Measurements from ENCODE around the gene RMDN2.
A peak's percentile ranks its signal among the peaks of the same experiment; 100 is the strongest.

RMDN2 gene

DNA sequence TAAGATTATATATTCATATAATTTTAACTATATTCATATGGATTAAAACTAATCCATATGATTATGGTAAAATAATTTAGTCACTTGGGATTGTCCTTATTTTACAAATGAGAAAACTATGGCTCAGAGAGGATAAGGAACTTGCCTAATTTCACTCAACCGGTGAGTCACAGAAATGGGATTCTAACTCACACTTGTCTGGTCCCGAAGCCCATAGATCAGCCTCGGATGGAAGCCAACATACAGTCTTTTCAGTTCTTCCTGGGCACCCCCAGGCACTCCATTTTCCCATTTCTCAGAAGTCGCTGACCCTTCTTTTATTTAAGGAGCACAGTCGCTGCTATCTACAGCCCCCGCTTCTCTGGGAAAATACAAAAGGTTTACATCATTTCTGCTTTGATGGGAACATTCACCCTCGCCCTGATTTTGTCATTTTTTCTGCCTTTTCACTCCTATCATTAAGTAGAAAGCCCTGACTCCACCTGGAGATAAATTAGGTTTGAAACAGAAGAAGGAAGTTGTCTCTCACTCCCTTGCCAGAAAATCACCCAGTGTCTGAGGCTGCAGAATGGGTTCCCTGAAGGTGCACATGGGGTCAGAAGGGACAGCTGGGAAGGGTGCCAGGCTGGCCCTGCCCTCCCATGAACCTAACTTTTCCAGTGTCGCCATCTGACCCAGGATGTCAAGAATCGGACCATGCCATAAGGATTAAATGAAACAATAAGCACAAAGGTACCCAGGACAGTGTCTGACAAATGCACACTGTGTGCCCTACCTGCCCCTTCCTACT, 114.2 kb downstream of the RMDN2 start:
- DNase-seq (ENCODE audit: low read depth), result peak; percentile 6

DNA sequence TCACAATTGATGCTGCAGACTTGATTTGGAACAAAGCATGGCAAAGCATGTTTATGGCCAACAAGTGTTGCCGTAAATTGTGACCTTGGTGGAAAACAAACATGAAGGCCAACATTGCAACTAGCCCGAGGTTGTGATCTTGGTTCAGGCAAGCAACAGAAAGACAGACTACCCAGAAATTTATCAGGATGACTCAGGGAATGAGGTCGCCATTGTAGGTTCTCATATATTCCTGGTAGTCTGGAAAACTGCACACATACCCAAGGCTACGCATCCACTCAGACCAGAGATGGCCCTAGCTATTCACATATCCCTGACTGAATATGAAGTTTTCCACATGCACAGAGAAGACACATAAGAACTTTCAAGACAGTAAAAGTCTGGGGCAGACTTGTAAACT, 120.7 kb downstream of the RMDN2 start:
- no peak for DNase-seq (ENCODE audit: low read depth)

DNA sequence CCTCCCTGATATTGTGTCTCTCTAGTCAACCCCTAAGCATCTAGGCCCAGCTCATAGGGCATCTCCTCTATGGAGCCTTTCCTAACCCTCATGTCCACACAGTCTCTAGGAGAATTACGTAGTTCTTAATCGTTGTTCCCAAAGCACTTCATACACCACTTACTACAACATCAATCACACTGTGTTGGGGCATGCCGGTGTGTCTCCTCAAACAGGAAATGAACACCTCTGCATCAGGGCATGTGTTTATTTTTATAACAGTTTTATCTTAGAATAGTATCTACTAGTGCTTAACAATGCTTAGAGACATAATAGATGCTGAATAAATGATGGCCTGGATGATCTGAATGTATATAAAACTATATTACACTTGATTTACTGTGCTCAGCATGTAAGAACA, 131.1 kb downstream of the RMDN2 start:
- no peak for DNase-seq (ENCODE audit: low read depth)

DNA sequence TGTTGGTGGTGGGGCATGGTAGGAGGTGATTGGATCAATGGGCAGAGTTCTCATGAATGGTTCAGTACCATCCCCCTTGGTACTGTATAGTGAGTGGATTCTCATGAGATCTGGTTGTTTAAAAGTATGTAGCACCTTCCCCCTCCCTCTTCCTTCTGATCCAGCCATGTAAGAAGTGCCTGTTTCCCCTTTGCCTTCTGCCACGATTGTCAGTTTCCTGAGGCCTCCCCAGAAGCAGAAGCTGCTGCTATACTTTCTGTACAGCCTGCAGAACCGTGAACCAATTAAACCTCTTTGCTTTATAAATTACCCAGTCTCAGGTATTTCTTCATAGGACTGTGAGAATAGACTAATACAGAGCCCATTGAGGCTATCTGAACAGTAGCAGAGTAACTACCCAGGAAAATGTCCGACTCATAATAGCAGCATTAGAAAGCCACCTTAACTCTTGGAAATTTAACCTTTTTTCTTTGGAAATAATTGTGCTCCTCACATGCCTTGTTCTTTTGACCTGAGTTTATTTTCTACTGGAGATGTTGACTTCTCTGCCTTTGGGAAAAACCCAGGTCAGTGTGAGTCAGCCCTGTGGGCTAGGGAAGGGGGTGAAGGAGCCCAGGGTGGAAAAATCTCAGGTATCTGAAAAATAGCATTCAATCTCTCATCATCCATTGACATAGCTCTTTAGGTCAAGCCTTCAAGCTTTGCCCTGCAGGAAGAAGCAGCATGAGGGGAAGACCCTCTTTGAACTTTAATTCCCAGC, 132.7 kb downstream of the RMDN2 start:
- DNase-seq (ENCODE audit: low read depth), result no peak

DNA sequence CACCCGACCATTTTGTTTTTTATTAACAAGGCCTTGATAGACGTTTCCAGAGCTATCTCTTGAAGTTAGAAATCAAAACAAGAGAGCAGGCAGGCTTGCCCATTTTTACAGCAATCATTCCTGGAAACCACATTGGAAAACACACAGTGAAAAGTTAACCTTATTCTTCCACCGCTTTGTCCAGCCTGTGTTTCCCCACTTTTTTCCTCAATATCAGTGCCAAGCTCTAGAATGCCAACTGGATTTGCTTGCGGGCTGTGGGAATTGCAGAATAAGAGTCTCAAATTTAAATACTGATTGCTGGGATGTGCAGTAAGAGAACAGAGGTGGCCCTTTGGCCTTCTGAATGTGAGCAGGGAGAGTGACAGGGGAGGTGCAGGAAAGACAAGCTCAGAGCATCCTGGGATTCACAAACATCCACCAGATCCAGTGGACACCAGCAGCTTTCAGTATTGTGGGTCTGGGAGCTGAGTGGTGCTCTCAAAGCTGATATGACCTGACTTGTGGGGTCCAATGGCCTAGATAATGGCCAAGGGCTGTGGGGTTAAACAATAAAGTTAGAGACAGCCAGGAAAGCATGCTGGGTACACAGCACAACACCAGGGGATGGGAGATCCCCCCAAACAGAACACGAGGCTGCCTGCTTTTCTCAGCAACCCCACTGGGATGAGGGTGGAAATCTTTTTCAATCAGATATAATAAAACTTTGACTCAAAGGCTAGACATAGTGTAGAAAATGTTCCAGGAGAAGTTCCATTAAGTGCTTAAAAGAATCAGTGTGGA, 135.3 kb downstream of the RMDN2 start:
- DNase-seq (ENCODE audit: low read depth), result no peak

DNA sequence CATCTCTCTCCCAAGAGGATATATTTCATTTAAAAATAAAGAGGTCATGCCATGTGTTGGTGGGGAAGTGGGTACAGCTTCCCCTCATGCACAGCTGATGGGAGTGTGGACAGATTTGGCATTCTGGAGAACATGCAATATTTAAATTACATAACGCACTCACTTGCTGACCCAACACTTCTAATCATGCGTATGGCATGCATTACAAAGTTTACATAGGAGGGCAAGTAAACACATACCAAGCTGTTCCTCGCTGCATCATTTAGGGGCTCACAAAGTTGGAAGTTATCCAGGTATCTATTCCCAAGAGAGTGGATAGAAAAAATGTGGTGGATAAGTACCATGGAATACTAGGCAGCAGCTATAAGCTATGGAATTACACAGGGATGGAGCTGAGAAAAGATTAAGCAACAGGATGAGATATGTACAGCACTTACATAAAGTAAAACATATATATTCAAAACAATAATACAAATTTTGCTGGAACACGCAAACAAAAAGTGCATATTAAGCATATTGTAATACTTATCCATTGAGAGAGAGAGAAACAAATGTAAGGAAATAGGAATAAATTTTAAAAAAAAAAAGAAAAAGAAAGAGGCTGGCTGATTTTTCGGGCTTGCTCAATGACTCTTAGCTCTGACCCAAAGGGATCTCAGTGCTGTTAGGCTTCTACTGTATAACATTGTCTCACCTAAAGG, 139.9 kb downstream of the RMDN2 start:
- no peak for DNase-seq (ENCODE audit: low read depth)

DNA sequence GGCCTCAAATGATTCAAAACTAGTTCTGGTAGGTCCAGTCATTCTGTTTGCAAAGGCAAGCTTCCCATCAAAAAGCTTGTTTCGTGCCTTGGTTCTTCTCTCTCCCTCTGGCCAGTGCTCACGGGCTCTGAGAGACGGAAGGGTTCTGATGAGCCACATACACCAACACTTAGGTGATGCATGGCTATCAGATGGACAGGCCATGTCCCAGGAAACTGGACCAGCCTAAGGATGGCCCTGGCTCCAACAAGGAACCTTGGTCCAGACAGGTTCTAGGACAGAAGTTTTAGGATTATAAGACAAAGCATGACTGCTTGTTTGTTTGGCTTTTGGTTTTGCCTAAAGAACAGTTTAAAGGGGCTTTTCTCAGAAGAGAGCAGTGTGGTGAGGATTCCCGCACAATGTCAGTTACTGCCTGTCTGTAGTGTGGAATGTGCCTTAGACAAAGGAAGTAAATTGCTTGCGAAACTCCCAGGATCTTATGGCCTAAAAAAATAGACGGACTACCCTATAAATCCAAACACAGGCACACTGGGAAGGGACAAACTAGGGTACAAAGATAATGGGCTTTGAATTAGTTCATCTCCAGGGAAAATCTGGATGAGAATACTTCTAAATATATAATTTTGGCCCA, 140.5 kb downstream of the RMDN2 start:
- DNase-seq (ENCODE audit: low read depth), result no peak

DNA sequence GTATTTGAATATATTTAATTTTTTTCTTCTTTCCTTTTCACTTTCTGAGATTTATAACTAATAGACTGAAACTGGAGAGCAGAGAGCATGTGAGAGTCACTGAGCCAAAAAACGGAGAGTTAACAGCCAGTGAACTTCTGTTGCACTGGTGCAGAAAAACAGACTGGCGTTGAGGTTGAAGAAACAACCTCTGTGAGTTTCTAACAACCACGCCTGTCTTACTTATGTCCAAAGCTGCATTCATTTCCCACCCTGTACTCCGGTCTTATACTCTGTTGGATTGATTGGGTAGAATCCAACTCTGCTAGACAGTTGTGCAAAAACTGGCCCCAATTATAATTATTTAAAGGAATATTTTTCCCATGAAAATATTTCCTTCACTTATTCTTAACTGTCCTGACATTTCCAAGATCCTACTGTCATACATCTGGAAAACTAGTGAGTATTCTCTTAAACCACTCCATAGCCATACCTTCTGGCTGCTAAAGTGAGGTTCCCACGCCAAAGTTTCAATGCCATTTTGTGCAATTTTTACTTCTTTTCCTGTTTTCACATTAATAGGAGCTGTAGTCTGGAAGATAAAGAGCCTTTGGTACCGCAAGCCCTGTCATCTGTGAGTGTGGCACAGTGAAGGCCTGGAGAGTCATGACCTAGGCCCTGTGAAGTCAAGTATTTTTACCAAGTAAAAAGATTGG, 141.5 kb downstream of the RMDN2 start:
- no peak for DNase-seq (ENCODE audit: low read depth)

Data from fibroblast of the conjunctiva (primary cell).